ENCODE data around the gene WBP2NL. TPM values are rescaled to one million over a fixed set of nuclear protein-coding genes. Genes with fewer than 3 reads are reported as not detected.

Gene WBP2NL
- total and polyA plus RNA-seq, 4 donors: 0.12 to 0.50 (median 0.25) TPM

DNA sequence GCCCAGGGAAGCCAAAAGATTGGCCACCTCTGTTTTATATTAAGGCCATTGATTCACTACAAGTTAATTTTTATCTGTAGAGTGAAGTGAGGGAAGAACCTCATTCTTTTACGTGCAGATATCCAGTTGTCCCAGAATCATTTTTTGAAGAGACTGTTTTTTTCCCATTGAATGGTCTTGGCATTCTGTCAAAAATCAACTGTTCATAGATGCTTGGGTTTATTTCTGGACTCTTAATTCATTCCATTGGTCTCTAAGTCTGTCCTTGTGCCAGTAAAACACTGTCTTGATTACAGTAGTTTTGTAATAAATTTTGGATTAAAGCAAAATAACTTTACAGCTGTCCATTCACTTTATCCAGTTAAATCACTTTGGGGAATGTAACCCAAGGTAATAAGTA lies 26.8 kb downstream of the WBP2NL start:
- TF ChIP-seq, protein P1, sequence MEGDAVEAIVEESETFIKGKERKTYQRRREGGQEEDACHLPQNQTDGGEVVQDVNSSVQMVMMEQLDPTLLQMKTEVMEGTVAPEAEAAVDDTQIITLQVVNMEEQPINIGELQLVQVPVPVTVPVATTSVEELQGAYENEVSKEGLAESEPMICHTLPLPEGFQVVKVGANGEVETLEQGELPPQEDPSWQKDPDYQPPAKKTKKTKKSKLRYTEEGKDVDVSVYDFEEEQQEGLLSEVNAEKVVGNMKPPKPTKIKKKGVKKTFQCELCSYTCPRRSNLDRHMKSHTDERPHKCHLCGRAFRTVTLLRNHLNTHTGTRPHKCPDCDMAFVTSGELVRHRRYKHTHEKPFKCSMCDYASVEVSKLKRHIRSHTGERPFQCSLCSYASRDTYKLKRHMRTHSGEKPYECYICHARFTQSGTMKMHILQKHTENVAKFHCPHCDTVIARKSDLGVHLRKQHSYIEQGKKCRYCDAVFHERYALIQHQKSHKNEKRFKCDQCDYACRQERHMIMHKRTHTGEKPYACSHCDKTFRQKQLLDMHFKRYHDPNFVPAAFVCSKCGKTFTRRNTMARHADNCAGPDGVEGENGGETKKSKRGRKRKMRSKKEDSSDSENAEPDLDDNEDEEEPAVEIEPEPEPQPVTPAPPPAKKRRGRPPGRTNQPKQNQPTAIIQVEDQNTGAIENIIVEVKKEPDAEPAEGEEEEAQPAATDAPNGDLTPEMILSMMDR (IDR thresholded peaks at IDR 0.05; ENCODE audit: low read depth, low read length, missing input control): no peak
- TF ChIP-seq TAF1 (conservative IDR thresholded peaks at IDR 0.05) (no peak), SP1 (IDR thresholded peaks at IDR 0.05) (no peak), JUND (IDR thresholded peaks at IDR 0.05) (no peak), FOXA1 (IDR thresholded peaks at IDR 0.05) (no peak), ATF3 (IDR thresholded peaks at IDR 0.05) (no peak), HNF4G (IDR thresholded peaks at IDR 0.05) (no peak), EGR1 (IDR thresholded peaks at IDR 0.05; ENCODE audit: low read depth in 2 of 2) (no peak), NR2F2 (IDR thresholded peaks at IDR 0.05) (no peak), RAD21 (IDR thresholded peaks at IDR 0.05) (no peak), RXRA (IDR thresholded peaks at IDR 0.05) (no peak), GABPA (IDR thresholded peaks at IDR 0.05 in 1 of 2, conservative IDR thresholded peaks at IDR 0.05 in 1 of 2) (no peak), YY1 (IDR thresholded peaks at IDR 0.05) (no peak), HNF4A (conservative IDR thresholded peaks at IDR 0.05) (no peak)
- TF ChIP-seq, protein P2, sequence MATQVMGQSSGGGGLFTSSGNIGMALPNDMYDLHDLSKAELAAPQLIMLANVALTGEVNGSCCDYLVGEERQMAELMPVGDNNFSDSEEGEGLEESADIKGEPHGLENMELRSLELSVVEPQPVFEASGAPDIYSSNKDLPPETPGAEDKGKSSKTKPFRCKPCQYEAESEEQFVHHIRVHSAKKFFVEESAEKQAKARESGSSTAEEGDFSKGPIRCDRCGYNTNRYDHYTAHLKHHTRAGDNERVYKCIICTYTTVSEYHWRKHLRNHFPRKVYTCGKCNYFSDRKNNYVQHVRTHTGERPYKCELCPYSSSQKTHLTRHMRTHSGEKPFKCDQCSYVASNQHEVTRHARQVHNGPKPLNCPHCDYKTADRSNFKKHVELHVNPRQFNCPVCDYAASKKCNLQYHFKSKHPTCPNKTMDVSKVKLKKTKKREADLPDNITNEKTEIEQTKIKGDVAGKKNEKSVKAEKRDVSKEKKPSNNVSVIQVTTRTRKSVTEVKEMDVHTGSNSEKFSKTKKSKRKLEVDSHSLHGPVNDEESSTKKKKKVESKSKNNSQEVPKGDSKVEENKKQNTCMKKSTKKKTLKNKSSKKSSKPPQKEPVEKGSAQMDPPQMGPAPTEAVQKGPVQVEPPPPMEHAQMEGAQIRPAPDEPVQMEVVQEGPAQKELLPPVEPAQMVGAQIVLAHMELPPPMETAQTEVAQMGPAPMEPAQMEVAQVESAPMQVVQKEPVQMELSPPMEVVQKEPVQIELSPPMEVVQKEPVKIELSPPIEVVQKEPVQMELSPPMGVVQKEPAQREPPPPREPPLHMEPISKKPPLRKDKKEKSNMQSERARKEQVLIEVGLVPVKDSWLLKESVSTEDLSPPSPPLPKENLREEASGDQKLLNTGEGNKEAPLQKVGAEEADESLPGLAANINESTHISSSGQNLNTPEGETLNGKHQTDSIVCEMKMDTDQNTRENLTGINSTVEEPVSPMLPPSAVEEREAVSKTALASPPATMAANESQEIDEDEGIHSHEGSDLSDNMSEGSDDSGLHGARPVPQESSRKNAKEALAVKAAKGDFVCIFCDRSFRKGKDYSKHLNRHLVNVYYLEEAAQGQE (IDR thresholded peaks at IDR 0.05): no peak
- no peak for DNase-seq (ENCODE audit: low spot score)
- Histone ChIP-seq H3K4me3 (ENCODE audit: low read depth in 1 of 3, low read length in 3 of 3) (no peak overlapping the region), H3K9ac (ENCODE audit: low read depth in 1 of 2, low read length in 2 of 2) (no peak overlapping the region), H3K27ac (ENCODE audit: low read depth in 1 of 2, low read length in 2 of 2) (no peak overlapping the region), H3K36me3 (ENCODE audit: control insufficient read depth in 4 of 4, insufficient read depth in 3 of 4, low read depth in 1 of 4, low read length in 3 of 4) (no peaks in the 10 kb centered on the region), H3K4me1 (ENCODE audit: control insufficient read depth in 4 of 4, insufficient read depth in 4 of 4, low read length in 3 of 4) (no peaks in the 10 kb centered on the region), H3K27me3 (ENCODE audit: control insufficient read depth in 4 of 4, insufficient read depth in 4 of 4, low read length in 3 of 4) (no peaks in the 10 kb centered on the region), H3K9me3 (ENCODE audit: control insufficient read depth in 4 of 4, low read length in 3 of 4) (no peaks in the 10 kb centered on the region)
- WGBS: 72% methylated on average over 1 of the region's 1 CpG

GRCh38 chr22:42026705-42027104 lies 28.1 kb downstream of the WBP2NL start:
- H3K27me3 ChIP-seq (ENCODE audit: control insufficient read depth in 4 of 4, insufficient read depth in 4 of 4, low read length in 3 of 4): no peaks in the 10 kb centered on the region
- no peaks in the 10 kb centered on the region for H3K4me1 ChIP-seq (ENCODE audit: control insufficient read depth in 4 of 4, insufficient read depth in 4 of 4, low read length in 3 of 4)
- 90% methylated on average over 10 of the region's 10 CpGs for WGBS
- DNase-seq (ENCODE audit: low spot score): no peak
- H3K4me3 ChIP-seq (ENCODE audit: low read depth in 1 of 3, low read length in 3 of 3): no peak overlapping the region
- no peaks in the 10 kb centered on the region for H3K36me3 ChIP-seq (ENCODE audit: control insufficient read depth in 4 of 4, insufficient read depth in 3 of 4, low read depth in 1 of 4, low read length in 3 of 4)
- no peak overlapping the region for H3K9ac ChIP-seq (ENCODE audit: low read depth in 1 of 2, low read length in 2 of 2)
- H3K9me3 ChIP-seq (ENCODE audit: control insufficient read depth in 4 of 4, low read length in 3 of 4): no peaks in the 10 kb centered on the region
- no peak overlapping the region for H3K27ac ChIP-seq (ENCODE audit: low read depth in 1 of 2, low read length in 2 of 2)
- TF ChIP-seq FOXA1 (IDR thresholded peaks at IDR 0.05) (no peak), ATF3 (IDR thresholded peaks at IDR 0.05) (no peak), EGR1 (IDR thresholded peaks at IDR 0.05; ENCODE audit: low read depth in 2 of 2) (no peak), NR2F2 (IDR thresholded peaks at IDR 0.05) (no peak), JUND (IDR thresholded peaks at IDR 0.05) (no peak), GABPA (IDR thresholded peaks at IDR 0.05 in 1 of 2, conservative IDR thresholded peaks at IDR 0.05 in 1 of 2) (no peak), FOXA2 (IDR thresholded peaks at IDR 0.05) (no peak), HNF4G (IDR thresholded peaks at IDR 0.05) (no peak), RXRA (IDR thresholded peaks at IDR 0.05) (no peak)
- TF ChIP-seq, protein P1 (IDR thresholded peaks at IDR 0.05; ENCODE audit: low read depth, low read length, missing input control): no peak
- TF ChIP-seq, protein P3, sequence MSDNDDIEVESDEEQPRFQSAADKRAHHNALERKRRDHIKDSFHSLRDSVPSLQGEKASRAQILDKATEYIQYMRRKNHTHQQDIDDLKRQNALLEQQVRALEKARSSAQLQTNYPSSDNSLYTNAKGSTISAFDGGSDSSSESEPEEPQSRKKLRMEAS (IDR thresholded peaks at IDR 0.05): no peak
- TF ChIP-seq, protein P2 (IDR thresholded peaks at IDR 0.05): no peak
- TF ChIP-seq, protein P4, sequence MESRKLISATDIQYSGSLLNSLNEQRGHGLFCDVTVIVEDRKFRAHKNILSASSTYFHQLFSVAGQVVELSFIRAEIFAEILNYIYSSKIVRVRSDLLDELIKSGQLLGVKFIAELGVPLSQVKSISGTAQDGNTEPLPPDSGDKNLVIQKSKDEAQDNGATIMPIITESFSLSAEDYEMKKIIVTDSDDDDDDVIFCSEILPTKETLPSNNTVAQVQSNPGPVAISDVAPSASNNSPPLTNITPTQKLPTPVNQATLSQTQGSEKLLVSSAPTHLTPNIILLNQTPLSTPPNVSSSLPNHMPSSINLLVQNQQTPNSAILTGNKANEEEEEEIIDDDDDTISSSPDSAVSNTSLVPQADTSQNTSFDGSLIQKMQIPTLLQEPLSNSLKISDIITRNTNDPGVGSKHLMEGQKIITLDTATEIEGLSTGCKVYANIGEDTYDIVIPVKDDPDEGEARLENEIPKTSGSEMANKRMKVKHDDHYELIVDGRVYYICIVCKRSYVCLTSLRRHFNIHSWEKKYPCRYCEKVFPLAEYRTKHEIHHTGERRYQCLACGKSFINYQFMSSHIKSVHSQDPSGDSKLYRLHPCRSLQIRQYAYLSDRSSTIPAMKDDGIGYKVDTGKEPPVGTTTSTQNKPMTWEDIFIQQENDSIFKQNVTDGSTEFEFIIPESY (IDR thresholded peaks at IDR 0.05): no peak

Data from liver (tissue), 9 donors.